ENCODE data around the gene HAT1.

HAT1 gene

GRCh38 chr2:171919453-171919852 is 2.8 kb upstream of the HAT1 start:
- DNase-seq (ENCODE audit: low spot score), result no peak

GRCh38 chr2:171921970-171922229 is 361 bp upstream of the HAT1 start:
- DNase-seq (ENCODE audit: low spot score), result no peak

GRCh38 chr2:171923206-171923605 is 945 bp downstream of the HAT1 start:
- DNase-seq (ENCODE audit: low spot score), result no peak

GRCh38 chr2:171924170-171924942 is 2.1 kb downstream of the HAT1 start:
- no peak for DNase-seq (ENCODE audit: low spot score)

- DNase-seq (ENCODE audit: low spot score), result no peak
These were observed 8.1 kb downstream of the HAT1 start for GRCh38 chr2:171930385-171930784.

- DNase-seq (ENCODE audit: low spot score), result no peak
These were observed 16.9 kb downstream of the HAT1 start for GRCh38 chr2:171939058-171939742.

- DNase-seq (ENCODE audit: low spot score), result no peak
These were observed 17.4 kb downstream of the HAT1 start for GRCh38 chr2:171939743-171940071.

- DNase-seq (ENCODE audit: low spot score), result no peak
These were observed 19.0 kb downstream of the HAT1 start for GRCh38 chr2:171941316-171941699.

GRCh38 chr2:171943869-171944268 is 21.6 kb downstream of the HAT1 start:
- no peak for DNase-seq (ENCODE audit: low spot score)

GRCh38 chr2:171952276-171952675 is 30.0 kb downstream of the HAT1 start:
- DNase-seq (ENCODE audit: low spot score), result no peak

- no peak for DNase-seq (ENCODE audit: low spot score)
These were observed 30.5 kb downstream of the HAT1 start for GRCh38 chr2:171952748-171953147.

- DNase-seq (ENCODE audit: low spot score), result no peak
These were observed 34.0 kb downstream of the HAT1 start for GRCh38 chr2:171956135-171956825.

GRCh38 chr2:171957061-171957460 is 34.8 kb downstream of the HAT1 start:
- no peak for DNase-seq (ENCODE audit: low spot score)

GRCh38 chr2:171958475-171958874 is 36.2 kb downstream of the HAT1 start:
- DNase-seq (ENCODE audit: low spot score), result no peak

GRCh38 chr2:171959998-171960397 is 37.7 kb downstream of the HAT1 start:
- no peak for DNase-seq (ENCODE audit: low spot score)

GRCh38 chr2:171960570-171960969 is 38.3 kb downstream of the HAT1 start:
- no peak for DNase-seq (ENCODE audit: low spot score)

GRCh38 chr2:171963198-171963597 is 40.9 kb downstream of the HAT1 start:
- no peak for DNase-seq (ENCODE audit: low spot score)

GRCh38 chr2:171964308-171964707 is 42.0 kb downstream of the HAT1 start:
- no peak for DNase-seq (ENCODE audit: low spot score)

- no peak for DNase-seq (ENCODE audit: low spot score)
These were observed 43.0 kb downstream of the HAT1 start for GRCh38 chr2:171965238-171965637.

GRCh38 chr2:171965661-171966060 is 43.4 kb downstream of the HAT1 start:
- DNase-seq (ENCODE audit: low spot score), result no peak

- DNase-seq (ENCODE audit: low spot score), result no peak
These were observed 44.0 kb downstream of the HAT1 start for GRCh38 chr2:171966235-171966634.

- DNase-seq (ENCODE audit: low spot score), result no peak
These were observed 44.4 kb downstream of the HAT1 start for GRCh38 chr2:171966688-171967087.

- no peak for DNase-seq (ENCODE audit: low spot score)
These were observed 46.2 kb downstream of the HAT1 start for GRCh38 chr2:171968509-171968908.

All from iPS-NIHi11 (cell line).